Urothelium cell line (cell line): ENCODE data around the gene DNLZ.

Experiments
- DNase-seq: peaks from one replicate; pipeline ENCODE4 v3.0.0; 2011; ENCODE audit warnings: low spot score, mixed read lengths
- FAIRE-seq: peaks from 2 replicates; lab custom pipeline; 2011; peaks lifted over from hg19 to GRCh38; lab: Jason Lieb, UNC

The DNLZ gene

GRCh38 chr9:136397643-136398042 lies 34.1 kb upstream of the DNLZ start:
- DNase-seq (no peak), FAIRE-seq (no peak)

- FAIRE-seq = no peak
- DNase-seq = no peak
Measured at GRCh38 chr9:136396219-136396515, 32.6 kb upstream of the DNLZ start.

GRCh38 chr9:136395345-136396218 lies 32.0 kb upstream of the DNLZ start:
- FAIRE-seq = no peak
- no peak for DNase-seq

GRCh38 chr9:136395020-136395340 lies 31.4 kb upstream of the DNLZ start:
- no peak for FAIRE-seq
- DNase-seq = no peak

GRCh38 chr9:136394312-136395019 lies 30.9 kb upstream of the DNLZ start:
- FAIRE-seq = no peak
- DNase-seq = no peak

- no peak for FAIRE-seq
- no peak for DNase-seq
Measured at GRCh38 chr9:136393531-136393930, 30.0 kb upstream of the DNLZ start.

- no peak for FAIRE-seq
- no peak for DNase-seq
Measured at GRCh38 chr9:136392538-136393449, 29.2 kb upstream of the DNLZ start.

GRCh38 chr9:136391737-136392537 lies 28.4 kb upstream of the DNLZ start:
- FAIRE-seq = no peak
- DNase-seq = no peak

- FAIRE-seq (no peak), DNase-seq (no peak)
Measured at GRCh38 chr9:136389396-136389795, 25.9 kb upstream of the DNLZ start.

- DNase-seq = no peak
- no peak for FAIRE-seq
Measured at GRCh38 chr9:136387217-136387616, 23.7 kb upstream of the DNLZ start.

GRCh38 chr9:136386018-136386417 lies 22.5 kb upstream of the DNLZ start:
- no peak for DNase-seq
- FAIRE-seq = no peak

GRCh38 chr9:136385015-136385414 lies 21.5 kb upstream of the DNLZ start:
- DNase-seq = no peak
- no peak for FAIRE-seq

- DNase-seq (no peak), FAIRE-seq (no peak)
Measured at GRCh38 chr9:136383436-136383835, 19.9 kb upstream of the DNLZ start.

- no peak for FAIRE-seq
Measured at GRCh38 chr9:136381966-136382513, 18.5 kb upstream of the DNLZ start.

GRCh38 chr9:136381311-136381710 lies 17.8 kb upstream of the DNLZ start:
- DNase-seq (no peak), FAIRE-seq (no peak)

More at GRCh38 chr9:136381966-136382513, 18.5 kb upstream of the DNLZ start:
- DNase-seq = no peak

- FAIRE-seq = no peak
Measured at GRCh38 chr9:136380381-136380780, 16.8 kb upstream of the DNLZ start.

GRCh38 chr9:136379891-136380290 lies 16.3 kb upstream of the DNLZ start:
- FAIRE-seq = no peak
- DNase-seq = no peak

More at GRCh38 chr9:136380381-136380780, 16.8 kb upstream of the DNLZ start:
- DNase-seq = no peak

- FAIRE-seq (no peak), DNase-seq (no peak)
Measured at GRCh38 chr9:136379401-136379800, 15.9 kb upstream of the DNLZ start.

GRCh38 chr9:136379003-136379287 lies 15.4 kb upstream of the DNLZ start:
- DNase-seq (no peak), FAIRE-seq (no peak)

- no peak for FAIRE-seq
Measured at GRCh38 chr9:136378170-136379002, 14.8 kb upstream of the DNLZ start.

More at GRCh38 chr9:136378170-136379002, 14.8 kb upstream of the DNLZ start:
- DNase-seq = no peak
